Measurements from ENCODE around the gene FXYD5.
A peak's percentile ranks its signal among the peaks of the same experiment; 100 is the strongest.

FXYD5 gene

GRCh38 chr19:35136977-35137702, 17.4 kb upstream of the FXYD5 start:
- no peaks in the 10 kb centered on the region for H3K9me3 ChIP-seq (ENCODE audit: control insufficient read depth, insufficient read depth, low read length)
- no peak overlapping the region for H3K27ac ChIP-seq (ENCODE audit: low read depth, low read length)
- H3K4me2 ChIP-seq (ENCODE audit: low read length), result no peak overlapping the region
- H3K27me3 ChIP-seq (ENCODE audit: control insufficient read depth, low read length), result peaks cover 14% of the 10 kb centered on the region
- H3K36me3 ChIP-seq (ENCODE audit: control insufficient read depth, low read length), result no peaks in the 10 kb centered on the region
- H3K79me2 ChIP-seq (ENCODE audit: control insufficient read depth, low read length), result no peaks in the 10 kb centered on the region
- TF ChIP-seq CTCF (IDR thresholded peaks at IDR 0.05; ENCODE audit: low read depth, low read length, poor library complexity, severe bottlenecking) (no peak), EZH2phosphoT487 (IDR thresholded peaks at IDR 0.05; ENCODE audit: borderline replicate concordance, low read length) (no peak)
- peaks cover 5% of the 10 kb centered on the region; the same call in 1 of the 2 replicates for H3F3A ChIP-seq (ENCODE audit: control insufficient read depth, insufficient read depth)
- H3K4me3 ChIP-seq (ENCODE audit: low read length), result no peak overlapping the region
- H3K9me2 ChIP-seq (replicated peaks; ENCODE audit: control insufficient read depth, low read length), result no peaks in the 10 kb centered on the region
- H3K4me1 ChIP-seq (ENCODE audit: control insufficient read depth, low read length), result peaks cover 21% of the 10 kb centered on the region
- no peaks in the 10 kb centered on the region for H4K20me1 ChIP-seq (ENCODE audit: control insufficient read depth, insufficient read depth, low read depth, low read length)

- no peak for TF ChIP-seq EZH2phosphoT487 (IDR thresholded peaks at IDR 0.05; ENCODE audit: borderline replicate concordance, low read length)
- no peak for TF ChIP-seq CTCF (IDR thresholded peaks at IDR 0.05; ENCODE audit: low read depth, low read length, poor library complexity, severe bottlenecking)
- Histone ChIP-seq H3K4me1 (ENCODE audit: control insufficient read depth, low read length) (peaks cover 31% of the 10 kb centered on the region), H3K4me3 (ENCODE audit: low read length) (no peak within 1 kb of the TSS), H3K9me2 (replicated peaks; ENCODE audit: control insufficient read depth, low read length) (no peaks in the 10 kb centered on the region), H3K9me3 (ENCODE audit: control insufficient read depth, insufficient read depth, low read length) (no peaks in the 10 kb centered on the region), H4K20me1 (ENCODE audit: control insufficient read depth, insufficient read depth, low read depth, low read length) (no peaks in the 10 kb centered on the region), H3K4me2 (ENCODE audit: low read length) (no peak within 1 kb of the TSS), H3K36me3 (ENCODE audit: control insufficient read depth, low read length) (no peaks in the 10 kb centered on the region), H3K27ac (ENCODE audit: low read depth, low read length) (no peak within 1 kb of the TSS), H3F3A (ENCODE audit: control insufficient read depth, insufficient read depth) (peaks cover 5% of the 10 kb centered on the region; the same call in 1 of the 2 replicates), H3K27me3 (ENCODE audit: control insufficient read depth, low read length) (peaks cover 23% of the 10 kb centered on the region), H3K79me2 (ENCODE audit: control insufficient read depth, low read length) (no peaks in the 10 kb centered on the region)
Measured at GRCh38 chr19:35138305-35138892, 16.1 kb upstream of the FXYD5 start, which contains the start of gene FXYD1. Gene FXYD1 (plus strand): TSS chr19:35138824. CDS start chr19:35140080, 1,256 bp downstream.

GRCh38 chr19:35140207-35140961, 14.2 kb upstream of the FXYD5 start:
- H3F3A ChIP-seq (ENCODE audit: control insufficient read depth, insufficient read depth), result peaks cover 7% of the 10 kb centered on the region; the same call in 1 of the 2 replicates
- peak overlapping the region; percentile 70 for H3K4me2 ChIP-seq (ENCODE audit: low read length)
- no peak for TF ChIP-seq EZH2phosphoT487 (IDR thresholded peaks at IDR 0.05; ENCODE audit: borderline replicate concordance, low read length)
- no peak for TF ChIP-seq CTCF (IDR thresholded peaks at IDR 0.05; ENCODE audit: low read depth, low read length, poor library complexity, severe bottlenecking)
- peaks cover 38% of the 10 kb centered on the region for H3K27me3 ChIP-seq (ENCODE audit: control insufficient read depth, low read length)
- H3K27ac ChIP-seq (ENCODE audit: low read depth, low read length), result no peak overlapping the region
- H3K79me2 ChIP-seq (ENCODE audit: control insufficient read depth, low read length), result no peaks in the 10 kb centered on the region
- H3K4me3 ChIP-seq (ENCODE audit: low read length), result peak overlapping the region; percentile 49
- H4K20me1 ChIP-seq (ENCODE audit: control insufficient read depth, insufficient read depth, low read depth, low read length), result no peaks in the 10 kb centered on the region
- no peaks in the 10 kb centered on the region for H3K9me2 ChIP-seq (replicated peaks; ENCODE audit: control insufficient read depth, low read length)
- peaks cover 38% of the 10 kb centered on the region for H3K4me1 ChIP-seq (ENCODE audit: control insufficient read depth, low read length)
- no peaks in the 10 kb centered on the region for H3K36me3 ChIP-seq (ENCODE audit: control insufficient read depth, low read length)
- no peaks in the 10 kb centered on the region for H3K9me3 ChIP-seq (ENCODE audit: control insufficient read depth, insufficient read depth, low read length)
